Measurements from ENCODE around the gene FRG2C.
A peak's percentile ranks its signal among the peaks of the same experiment; 100 is the strongest.
"Not testable (repeated sequence)": the region's sequence is repeated elsewhere in the genome, so short reads cannot be mapped to it uniquely, and the experiment has no call there.

Gene FRG2C

GRCh38 chr3:75664028-75664427, at the start of gene FRG2C:
TSS of gene FRG2C (plus strand) at chr3:75664328. CDS start at chr3:75664380, 52 bp downstream.
- not testable (repeated sequence) for DNase-seq

GRCh38 chr3:75618666-75619305, 45.3 kb upstream of the FRG2C start:
- not testable (repeated sequence) for DNase-seq

- DNase-seq: not testable (repeated sequence)
These were observed 44.6 kb upstream of the FRG2C start for GRCh38 chr3:75619481-75620031.

GRCh38 chr3:75621772-75622171, 42.4 kb upstream of the FRG2C start:
- DNase-seq: not testable (repeated sequence)

- DNase-seq: not testable (repeated sequence)
These were observed 40.5 kb upstream of the FRG2C start for GRCh38 chr3:75623656-75624055.

GRCh38 chr3:75630887-75631535, 33.1 kb upstream of the FRG2C start:
- DNase-seq: not testable (repeated sequence)

DNA sequence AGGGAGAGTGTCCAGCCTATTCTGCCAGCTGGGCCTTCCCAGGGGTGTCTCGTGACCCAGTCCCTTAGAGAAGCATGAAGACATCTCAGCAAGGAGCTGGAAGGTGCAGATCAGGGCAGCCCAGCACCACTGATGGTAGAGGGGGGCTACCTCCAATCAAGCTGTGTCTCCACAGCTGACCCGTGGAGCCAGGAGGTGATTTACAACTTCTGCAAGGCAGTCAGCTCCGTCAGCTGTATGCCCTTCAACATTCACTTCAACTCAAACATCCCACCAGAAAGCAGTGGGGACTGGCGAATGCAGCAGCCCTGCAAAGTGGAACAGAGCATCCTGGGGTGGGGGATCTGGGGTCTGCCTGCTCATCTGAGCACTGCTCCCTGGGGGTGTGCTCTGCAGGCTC, 32.6 kb upstream of the FRG2C start:
- DNase-seq: no peak

DNA sequence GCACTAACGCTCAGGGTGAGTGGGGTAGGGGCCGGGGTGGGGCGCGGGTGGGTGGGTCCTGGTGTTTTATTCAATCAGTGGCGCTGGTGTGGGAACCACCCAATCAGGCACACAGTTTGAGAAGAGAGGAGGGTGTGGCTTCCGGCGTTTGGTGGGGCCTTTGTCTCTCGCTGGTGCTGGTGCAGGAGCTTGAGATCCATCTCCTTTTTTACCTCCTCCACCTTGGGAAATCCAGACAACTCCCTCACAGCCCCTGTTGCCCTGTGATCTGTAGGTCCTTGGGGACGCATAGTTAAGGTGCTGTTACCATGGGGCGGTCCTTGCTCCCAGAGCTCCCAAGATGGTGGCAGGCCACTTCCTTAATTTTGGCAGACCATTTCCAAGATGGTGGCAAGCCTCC, 25.2 kb upstream of the FRG2C start:
- DNase-seq: not testable (repeated sequence)

DNA sequence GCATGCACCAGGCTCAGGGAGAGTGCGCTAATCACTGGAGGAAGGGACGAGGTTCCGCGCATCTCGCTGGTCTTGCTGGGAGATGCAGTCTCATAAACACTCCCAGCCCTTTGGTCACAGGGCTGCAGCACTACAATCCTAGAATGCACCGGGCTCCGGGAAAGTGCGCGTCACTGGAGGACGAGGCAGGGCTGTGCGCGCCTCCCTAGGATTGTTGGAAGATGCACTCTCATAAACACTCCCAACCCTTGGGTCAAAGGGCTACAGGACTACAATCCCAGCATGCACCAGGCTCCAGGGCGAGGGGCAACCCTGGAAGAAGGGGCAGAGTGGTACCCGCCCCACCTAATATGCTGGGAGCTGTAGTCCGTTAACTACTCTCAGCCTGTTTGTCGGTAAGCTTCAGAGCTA, 23.0 kb upstream of the FRG2C start:
- peak; percentile 38 to 53 for DNase-seq

DNA sequence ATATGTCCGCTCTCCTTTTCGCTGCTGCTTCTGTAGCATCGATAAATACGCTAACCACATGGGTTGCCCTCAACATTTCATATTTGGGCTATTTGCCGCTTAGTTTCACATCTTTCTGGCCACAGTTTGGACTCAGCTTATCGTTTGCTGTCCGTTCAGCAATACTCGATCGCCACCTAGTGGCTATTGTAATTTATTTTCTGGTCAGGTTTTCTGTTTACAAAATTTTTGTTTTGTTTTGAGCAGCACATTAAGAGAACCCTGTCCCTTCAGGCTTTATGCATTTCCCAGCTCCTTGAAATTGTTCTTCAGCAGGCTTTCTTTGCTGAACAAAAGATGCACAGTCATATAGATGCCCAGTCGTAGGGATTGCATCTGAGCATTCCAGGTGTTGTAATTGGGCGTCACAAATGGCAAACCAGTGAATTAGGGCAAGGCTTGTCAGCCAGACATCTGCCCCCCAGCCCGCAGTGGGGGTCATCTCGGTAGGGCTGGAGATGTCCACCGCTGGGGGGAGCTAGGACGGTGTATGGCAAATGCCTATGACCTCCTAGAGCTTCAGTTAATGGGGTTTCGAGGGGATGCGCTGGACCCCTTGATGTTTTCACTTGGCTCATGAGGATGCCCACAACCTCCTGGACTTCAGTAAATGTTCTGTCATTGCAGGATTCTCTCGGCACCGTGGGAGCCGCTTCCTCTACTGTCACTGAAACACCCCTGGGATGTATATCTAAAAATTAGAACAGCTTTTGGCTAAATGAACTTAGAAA, 20.9 kb upstream of the FRG2C start:
- DNase-seq: peak; percentile 18 to 43

- not testable (repeated sequence) for DNase-seq
These were observed 18.6 kb upstream of the FRG2C start for GRCh38 chr3:75645548-75645947.

- no peak for DNase-seq
These were observed 13.9 kb upstream of the FRG2C start for GRCh38 chr3:75650191-75650590.

- DNase-seq: not testable (repeated sequence)
These were observed 8.8 kb upstream of the FRG2C start for GRCh38 chr3:75655101-75655904.

- not testable (repeated sequence) for DNase-seq
These were observed 8.2 kb upstream of the FRG2C start for GRCh38 chr3:75655956-75656355.

- not testable (repeated sequence) for DNase-seq
These were observed 5.6 kb upstream of the FRG2C start for GRCh38 chr3:75658411-75659107.

GRCh38 chr3:75659108-75659433, 5.1 kb upstream of the FRG2C start:
- DNase-seq: not testable (repeated sequence)

DNA sequence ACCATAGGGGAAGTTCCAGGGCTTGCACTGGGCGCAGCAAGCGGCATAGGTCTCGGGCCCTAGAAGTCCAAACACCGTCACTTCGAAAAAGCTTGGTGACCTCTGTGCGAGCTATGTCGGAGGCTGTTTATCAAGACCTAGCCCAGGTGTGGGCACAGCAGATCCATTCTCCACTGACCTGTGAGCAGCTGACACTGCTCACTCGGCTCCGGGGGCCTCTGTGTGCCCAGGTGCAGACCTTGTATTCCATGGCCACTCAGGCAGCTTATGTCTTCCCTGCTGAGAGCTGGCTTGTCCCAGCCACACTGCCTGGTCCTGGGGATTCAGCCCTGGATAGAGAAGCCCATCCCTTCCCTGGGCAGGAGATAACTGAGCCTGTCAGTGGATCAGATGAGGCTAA, 1.5 kb downstream of the FRG2C start:
- DNase-seq: not testable (repeated sequence)

DNA sequence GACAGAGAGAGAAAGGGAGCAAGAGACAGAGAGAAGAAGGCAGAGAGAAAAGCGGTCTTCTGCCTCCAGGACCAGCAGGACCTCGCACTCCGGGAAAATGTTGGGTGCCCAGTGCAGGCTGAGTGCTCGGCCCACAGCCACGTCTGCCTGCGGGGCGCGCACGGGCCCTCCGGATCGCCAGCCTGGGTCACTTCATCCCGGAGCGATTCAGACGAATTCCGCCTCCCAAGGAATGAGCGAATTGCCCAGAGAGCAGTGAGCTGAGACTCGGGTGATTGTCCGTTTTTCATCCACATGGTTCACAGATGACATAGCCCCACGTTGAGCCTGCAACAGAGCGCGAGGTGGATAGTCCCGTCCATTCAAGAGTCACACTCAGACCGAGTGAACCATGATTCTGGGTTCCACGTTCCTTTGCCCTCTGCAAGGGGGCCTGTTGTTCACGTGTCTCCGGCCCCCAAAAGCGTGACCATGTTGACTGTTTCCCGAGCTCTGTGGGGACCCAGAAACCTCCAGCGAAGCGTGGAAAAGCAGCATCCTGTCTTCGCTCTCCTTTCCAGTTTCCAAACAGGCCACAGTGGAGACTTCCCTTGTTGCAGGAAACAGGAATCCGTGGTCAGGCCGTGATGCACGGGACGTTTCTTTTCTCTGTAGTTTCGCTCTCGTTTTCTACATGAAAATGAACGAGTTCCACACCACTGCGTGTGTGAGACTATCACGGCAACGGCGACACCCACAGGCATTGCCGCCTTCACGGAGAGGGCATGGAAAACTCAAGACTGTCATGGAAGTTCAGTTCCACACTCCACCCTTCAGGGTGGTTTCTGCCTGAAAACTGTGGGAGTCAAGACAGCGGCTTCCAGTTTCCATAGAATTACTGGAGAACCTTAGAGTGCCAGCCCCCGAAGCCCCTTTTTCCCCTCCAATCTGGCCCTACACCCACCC, 3.9 kb downstream of the FRG2C start:
- DNase-seq: not testable (repeated sequence)

DNA sequence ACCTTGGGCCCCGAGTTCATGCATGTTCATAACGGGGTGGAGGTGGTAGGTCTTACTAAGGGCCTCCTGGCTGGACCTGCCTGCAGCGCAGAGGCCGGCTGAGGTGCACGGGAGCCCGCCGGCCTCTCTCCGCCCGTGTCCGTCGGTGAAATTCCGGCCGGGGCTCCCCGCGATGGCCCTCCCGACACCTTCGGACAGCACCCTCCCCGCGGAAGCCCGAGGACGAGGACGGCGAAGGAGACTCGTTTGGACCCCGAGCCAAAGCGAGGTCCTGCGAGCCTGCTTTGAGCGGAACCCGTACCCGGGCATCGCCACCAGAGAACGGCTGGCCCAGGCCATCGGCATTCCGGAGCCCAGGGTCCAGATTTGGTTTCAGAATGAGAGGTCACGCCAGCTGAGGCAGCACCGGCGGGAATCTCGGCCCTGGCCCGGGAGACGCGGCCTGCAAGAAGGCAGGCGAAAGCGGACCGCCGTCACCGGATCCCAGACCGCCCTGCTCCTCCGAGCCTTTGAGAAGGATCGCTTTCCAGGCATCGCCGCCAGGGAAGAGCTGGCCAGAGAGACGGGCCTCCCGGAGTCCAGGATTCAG, 4.7 kb downstream of the FRG2C start:
- peak; percentile 16 to 63 for DNase-seq
